MV-4-11 (cell line): ENCODE results near the gene ACE.

Experiments
- DNase-seq: peaks from one replicate; lab custom pipeline; 2025; lab: John Stamatoyannopoulos, UW

Gene ACE

GRCh38 chr17:63491413-63491812 is 14.6 kb downstream of the ACE start:
- DNase-seq: no peak

DNA sequence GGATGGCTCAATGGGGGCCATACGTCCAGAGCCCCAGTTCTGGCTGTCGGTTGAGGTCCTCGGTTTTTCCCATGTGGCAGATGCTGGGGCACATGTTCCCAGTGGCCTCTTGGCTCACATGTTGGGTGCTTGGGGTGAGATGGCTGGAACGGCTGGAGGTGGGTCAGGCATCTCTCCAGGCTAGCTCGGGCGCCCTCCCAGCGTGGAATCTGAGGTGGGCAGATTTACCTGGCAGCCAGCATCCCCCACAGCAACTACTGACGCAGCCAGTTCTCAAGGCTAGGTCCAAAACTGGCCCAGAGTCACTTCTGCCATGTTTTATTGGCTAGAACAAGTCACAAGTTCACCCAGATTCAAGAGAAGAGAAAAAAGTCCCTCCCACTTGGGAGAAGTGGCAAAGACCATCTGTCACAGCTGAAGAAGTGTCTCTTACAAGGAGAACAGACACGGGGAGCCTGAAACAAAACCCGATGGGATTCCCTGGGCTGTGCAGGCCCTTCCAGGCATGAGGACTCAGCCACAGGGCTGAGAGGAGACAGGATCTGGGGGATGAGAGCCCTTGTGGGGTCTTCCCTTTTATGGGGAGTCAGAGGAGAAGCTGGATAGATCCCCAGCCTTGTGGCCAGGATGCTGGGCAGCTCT is 15.2 kb downstream of the ACE start:
- DNase-seq: no peak

- DNase-seq: no peak
These were observed 16.1 kb downstream of the ACE start for GRCh38 chr17:63492940-63493339.

DNA sequence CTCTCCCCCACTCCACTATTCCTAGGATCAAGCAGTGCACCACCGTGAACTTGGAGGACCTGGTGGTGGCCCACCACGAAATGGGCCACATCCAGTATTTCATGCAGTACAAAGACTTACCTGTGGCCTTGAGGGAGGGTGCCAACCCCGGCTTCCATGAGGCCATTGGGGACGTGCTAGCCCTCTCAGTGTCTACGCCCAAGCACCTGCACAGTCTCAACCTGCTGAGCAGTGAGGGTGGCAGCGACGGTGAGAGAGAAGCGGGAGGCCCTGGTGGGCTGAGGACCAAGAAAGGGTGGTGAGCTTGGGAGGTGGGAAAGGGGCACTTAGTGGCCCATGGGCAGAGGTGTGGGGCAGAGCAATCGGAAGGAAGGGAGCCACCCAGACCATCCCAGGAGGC is 16.6 kb downstream of the ACE start:
- no peak for DNase-seq

- no peak for DNase-seq
These were observed 17.6 kb downstream of the ACE start for GRCh38 chr17:63494300-63494928.

DNA sequence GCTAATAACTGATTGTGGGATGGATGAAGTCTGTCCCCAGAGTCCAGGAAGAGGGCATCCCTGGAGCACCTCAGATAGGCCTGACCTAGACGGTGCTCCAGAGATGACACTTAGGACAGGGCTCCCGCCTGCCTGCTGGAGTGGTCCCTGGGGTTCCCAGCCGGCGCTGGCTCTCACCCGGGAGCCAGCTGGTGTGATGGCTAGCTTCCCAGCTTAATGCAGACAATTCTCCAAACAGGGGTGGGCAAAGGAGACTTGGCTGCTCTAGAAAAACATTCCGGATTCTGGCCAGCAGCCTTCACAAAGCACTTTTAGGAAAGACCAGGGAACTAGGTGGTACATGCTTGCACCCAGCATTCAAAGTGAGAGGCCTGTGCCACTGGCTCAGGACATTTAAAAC is 18.6 kb downstream of the ACE start:
- no peak for DNase-seq

DNA sequence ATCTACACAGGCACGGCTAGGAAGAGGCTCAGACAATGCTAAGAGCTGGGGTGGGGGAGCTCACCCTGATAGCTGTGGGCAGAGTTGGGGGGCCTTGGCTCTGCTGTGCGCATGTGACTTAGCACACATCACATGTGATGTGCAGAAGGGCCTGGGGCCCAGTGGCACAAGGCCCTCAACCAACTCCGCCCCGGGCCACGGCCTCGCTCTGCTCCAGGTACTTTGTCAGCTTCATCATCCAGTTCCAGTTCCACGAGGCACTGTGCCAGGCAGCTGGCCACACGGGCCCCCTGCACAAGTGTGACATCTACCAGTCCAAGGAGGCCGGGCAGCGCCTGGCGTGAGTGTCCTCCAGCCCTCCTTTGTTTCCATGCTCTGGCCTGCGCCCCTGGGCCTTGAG is 19.3 kb downstream of the ACE start:
- DNase-seq: no peak

DNA sequence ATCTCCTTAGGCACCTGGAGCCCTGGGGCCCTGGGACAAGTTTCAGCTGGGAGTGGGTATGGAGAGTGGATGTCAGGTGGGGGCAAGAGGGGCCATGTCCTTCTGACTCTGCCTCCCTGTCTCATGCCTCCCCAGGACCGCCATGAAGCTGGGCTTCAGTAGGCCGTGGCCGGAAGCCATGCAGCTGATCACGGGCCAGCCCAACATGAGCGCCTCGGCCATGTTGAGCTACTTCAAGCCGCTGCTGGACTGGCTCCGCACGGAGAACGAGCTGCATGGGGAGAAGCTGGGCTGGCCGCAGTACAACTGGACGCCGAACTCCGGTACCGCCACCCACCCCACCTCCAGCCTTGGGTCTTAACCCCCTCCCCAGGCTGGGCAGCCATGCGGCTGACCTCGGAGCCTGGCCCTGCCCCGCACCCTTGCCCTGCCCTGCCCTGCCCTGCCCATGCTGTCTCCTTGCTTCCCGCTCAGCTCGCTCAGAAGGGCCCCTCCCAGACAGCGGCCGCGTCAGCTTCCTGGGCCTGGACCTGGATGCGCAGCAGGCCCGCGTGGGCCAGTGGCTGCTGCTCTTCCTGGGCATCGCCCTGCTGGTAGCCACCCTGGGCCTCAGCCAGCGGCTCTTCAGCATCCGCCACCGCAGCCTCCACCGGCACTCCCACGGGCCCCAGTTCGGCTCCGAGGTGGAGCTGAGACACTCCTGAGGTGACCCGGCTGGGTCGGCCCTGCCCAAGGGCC is 20.0 kb downstream of the ACE start:
- DNase-seq: no peak

- DNase-seq: no peak
These were observed 21.0 kb downstream of the ACE start for GRCh38 chr17:63497708-63498483.

DNA sequence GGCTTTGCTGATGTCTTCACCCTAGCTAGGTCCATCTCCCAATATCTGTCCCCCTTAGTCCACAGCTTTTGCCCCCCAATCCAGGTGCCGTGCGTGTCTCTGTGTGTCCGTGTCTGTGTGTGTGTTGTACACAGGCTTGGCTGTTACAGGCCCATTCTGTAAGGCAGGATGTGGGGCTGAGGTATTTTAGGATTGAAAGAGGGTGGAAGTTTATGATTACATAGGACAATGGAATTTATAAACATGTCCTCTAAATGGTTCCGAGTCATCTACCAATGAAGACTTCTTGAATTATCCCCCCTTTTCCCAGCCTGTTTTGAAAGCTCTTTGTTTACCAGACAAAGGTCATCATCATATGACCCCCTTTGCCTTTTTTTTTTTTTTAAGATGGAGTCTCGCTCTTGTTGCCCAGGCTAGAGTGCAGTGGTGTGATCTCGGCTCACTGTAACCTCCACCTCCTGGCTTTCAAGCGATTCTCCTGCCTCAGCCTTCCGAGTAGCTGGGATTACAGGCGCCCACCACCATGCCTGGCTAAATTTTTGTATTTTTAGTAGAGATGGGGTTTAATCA is 21.9 kb downstream of the ACE start:
- DNase-seq: no peak

DNA sequence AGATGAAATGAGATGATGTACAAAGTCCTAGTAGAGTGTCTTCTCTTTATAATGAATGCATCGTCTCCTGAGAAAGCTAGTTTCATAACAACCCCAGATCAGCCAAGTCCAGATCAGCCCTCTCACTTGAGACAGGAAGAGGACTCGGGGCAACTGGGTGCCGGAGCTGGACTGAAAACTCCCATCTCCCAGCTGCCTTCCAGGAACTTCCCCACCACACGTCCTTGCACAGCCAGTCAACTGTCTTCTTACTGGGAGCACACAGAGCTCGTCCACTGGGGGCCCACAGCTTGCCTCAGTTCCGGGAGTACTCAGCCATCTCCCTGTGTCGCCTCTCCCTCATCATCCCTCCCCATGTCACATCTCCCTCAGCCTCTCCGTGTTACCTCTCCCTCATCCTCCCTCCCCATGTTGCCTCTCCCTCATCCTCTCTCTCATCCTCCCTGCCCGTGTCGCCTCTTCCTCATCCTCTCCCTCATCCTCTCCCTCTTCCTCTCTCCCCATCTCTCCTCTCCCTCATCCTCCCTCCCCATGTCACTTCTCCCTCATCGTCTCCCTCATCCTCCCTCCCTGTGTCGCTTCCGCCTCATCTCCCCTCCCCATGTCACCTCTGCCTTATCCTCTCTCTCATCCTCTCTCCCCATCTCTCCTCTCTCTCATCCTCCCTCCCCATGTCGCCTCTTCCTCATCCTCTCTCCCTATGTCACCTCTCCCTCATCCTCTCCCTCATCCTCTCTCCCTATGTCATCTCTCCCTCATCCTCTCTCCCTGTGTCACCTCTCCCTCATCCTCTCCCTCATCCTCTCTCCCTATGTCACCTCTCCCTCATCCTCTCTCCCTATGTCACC is 23.9 kb downstream of the ACE start:
- DNase-seq: peak; percentile 59

- DNase-seq: no peak
These were observed 26.5 kb downstream of the ACE start for GRCh38 chr17:63503341-63503705.

- no peak for DNase-seq
These were observed 27.4 kb downstream of the ACE start for GRCh38 chr17:63504261-63504660.

DNA sequence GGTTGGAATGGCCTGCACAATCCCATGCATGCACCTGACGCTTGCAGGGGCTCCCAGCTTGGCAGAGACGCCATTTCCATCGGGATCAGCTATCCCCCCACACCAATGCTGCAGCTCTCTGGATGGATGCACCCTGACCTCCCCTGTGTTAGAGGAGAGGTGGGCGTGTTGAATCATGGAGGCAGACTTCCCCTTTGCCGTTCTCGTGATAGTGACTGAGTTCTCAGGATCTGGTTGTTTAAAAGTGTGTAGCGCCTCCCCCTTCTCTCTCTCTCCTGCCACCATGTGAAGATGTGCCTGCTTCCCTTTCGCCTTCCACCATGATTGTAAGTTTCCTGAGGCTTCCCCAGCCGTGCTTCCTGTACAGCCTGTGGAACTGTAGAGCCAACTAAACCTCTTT is 28.5 kb downstream of the ACE start:
- DNase-seq: no peak

GRCh38 chr17:63506627-63507026 is 29.8 kb downstream of the ACE start:
- DNase-seq: no peak

- no peak for DNase-seq
These were observed 34.5 kb downstream of the ACE start for GRCh38 chr17:63511331-63511730.

- no peak for DNase-seq
These were observed 35.5 kb downstream of the ACE start for GRCh38 chr17:63512388-63512787.

GRCh38 chr17:63512896-63513644 is 36.2 kb downstream of the ACE start:
- no peak for DNase-seq

GRCh38 chr17:63514477-63514876 is 37.6 kb downstream of the ACE start:
- no peak for DNase-seq

GRCh38 chr17:63514974-63515373 is 38.1 kb downstream of the ACE start:
- no peak for DNase-seq

DNA sequence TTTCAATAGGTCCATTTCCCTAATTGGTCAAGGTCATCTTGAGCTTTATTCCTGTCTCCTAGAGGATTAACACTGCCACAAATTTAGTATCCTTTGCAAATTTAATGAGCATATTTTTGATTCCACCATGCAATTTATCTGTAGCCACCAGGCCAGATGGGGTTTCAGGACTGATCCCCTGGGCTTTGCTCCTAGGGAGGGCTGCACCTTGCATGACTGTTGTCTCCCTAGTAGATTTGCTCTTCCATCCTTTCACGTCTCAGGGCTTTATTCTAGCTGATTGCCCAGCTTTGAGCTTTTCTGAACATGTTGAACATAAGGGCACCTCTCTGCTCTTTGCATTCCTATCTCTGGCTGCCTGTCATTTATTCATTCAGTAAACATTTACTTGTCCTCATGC is 38.6 kb downstream of the ACE start:
- no peak for DNase-seq
